Fibroblast of skin of left biceps (primary cell): ENCODE measurements around the gene ATOH8.
"Not testable (repeated sequence)": the region's sequence is repeated elsewhere in the genome, so short reads cannot be mapped to it uniquely, and the experiment has no call there.

Experiments used
- DNase-seq, 2 experiments: peaks; one replicate each; pipeline ENCODE4 v3.0.0-alpha.2; 2013; ENCODE audit warnings: low read depth in 2 of 2

ATOH8 gene, protein sequence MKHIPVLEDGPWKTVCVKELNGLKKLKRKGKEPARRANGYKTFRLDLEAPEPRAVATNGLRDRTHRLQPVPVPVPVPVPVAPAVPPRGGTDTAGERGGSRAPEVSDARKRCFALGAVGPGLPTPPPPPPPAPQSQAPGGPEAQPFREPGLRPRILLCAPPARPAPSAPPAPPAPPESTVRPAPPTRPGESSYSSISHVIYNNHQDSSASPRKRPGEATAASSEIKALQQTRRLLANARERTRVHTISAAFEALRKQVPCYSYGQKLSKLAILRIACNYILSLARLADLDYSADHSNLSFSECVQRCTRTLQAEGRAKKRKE

GRCh38 chr2:85753525-85754312 lies at the start of gene ATOH8:
Gene ATOH8 (plus strand): TSS chr2:85753991. CDS start chr2:85754190, 199 bp downstream.
- DNase-seq = no peak

DNA sequence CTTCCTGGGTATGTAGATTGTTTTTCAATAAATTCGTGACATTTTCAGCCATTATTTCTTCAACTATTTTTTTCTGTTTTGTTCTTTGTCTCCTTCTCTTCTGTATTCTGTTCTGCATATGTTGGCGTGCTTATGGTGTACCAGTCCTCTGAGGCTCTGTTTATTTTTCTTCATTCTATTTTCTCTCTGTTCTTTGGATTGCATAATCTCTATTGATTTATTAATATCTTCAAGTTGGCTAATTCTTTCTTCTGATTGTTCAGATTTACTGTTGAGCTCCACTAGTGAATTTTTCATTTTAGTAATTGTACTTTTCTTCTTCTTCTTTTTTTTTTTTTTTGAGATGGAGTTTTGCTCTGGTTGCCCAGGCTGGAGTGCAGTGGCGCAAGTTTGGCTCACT lies 49.8 kb upstream of the ATOH8 start:
- no peak for DNase-seq

DNA sequence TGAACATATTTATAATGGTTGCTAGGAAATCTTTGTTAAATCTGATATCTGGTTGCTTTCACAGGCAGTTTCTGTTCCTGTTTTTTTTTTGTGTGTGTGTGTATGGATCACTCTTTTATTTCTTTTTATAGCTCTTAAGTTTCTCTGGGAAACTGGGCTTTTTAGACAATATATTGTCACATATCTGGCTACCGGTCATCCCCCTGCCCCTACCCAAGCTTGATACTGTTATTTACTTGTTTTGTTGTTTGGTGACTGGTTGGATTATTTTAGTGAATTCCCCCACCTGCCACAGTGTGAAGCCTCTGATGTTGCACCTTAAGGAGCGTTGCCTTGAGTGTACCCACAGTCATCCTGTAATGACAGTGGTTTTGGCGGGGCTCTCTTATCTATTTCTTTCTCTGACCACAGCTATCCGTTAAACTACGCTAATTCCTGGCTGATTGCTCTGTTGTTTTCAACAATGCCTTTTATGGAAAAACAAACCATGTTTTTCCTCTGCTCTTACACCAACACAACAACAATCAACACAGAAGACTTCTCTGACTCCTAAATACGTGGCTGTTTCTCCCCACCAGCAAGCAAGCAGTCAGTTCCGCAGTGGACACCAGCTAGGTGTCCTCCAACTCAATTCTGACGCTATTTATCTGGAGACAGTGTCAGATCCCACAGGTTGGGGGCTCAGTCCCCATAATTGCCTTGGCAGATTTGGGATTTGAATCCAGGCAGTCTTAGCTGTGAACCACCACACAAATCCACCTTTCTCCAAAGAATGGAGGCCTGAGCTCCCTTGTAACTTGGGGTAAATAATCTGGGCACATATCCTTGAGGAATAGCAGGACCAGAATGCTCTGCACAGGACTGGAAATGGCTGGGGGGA lies 48.8 kb upstream of the ATOH8 start:
- DNase-seq = no peak

GRCh38 chr2:85705680-85706039 lies 48.1 kb upstream of the ATOH8 start:
- peak; percentile 32 to 40 for DNase-seq

DNA sequence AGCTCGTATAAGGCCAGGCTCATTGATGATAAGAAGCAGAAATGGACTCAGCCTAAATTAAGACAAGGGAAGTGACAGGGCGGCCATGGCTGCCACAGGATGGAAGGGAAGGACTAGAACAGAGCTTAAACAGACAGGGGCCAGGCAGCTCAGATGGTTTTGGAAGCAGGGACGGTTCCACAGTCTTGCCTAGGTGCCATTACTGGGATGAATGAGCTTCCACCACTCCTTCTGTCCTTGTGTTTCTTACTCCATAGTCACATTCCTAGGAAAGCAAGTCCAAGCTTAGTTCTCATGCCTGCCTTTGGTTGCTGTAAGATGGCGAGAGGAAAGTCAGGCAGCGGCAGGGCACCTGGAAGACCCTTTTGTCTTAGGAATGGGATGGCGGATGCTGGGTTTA lies 47.7 kb upstream of the ATOH8 start:
- no peak for DNase-seq

DNA sequence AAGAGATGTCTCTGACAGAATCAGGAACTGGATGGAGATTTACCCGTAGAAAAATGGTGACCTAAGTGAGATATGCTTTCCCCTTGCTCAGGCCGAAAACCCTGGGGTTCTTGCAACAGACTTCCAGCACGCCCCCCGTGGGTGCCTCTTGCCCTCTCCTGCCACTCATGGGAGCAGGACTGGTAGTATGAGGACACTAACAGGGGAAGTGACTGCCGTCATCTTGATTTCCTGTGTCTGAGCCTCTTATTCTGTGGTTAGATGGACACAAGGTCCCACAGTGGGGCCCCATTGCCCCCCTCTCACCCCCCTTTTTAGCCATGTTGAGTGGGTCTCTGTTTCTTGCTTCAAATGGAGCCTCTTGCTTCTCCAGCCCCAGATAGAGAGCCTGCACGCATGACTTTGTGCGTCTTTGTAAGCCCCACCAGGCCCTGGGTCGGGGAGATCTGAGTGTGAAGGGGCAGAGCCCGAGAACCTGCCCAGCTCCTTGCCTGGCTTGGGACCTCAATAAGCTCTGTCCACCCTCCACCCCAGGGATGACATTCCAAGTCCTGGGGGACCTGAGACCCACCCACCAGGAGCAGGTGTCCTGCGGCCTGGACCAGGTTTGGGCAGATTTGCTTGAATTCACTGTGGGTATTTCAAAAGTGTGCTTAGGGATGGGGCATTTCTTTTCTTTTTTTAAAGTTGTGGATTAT lies 47.0 kb upstream of the ATOH8 start:
- DNase-seq = no peak

GRCh38 chr2:85707304-85707703 lies 46.5 kb upstream of the ATOH8 start:
- peak; percentile 61 to 64 for DNase-seq

DNA sequence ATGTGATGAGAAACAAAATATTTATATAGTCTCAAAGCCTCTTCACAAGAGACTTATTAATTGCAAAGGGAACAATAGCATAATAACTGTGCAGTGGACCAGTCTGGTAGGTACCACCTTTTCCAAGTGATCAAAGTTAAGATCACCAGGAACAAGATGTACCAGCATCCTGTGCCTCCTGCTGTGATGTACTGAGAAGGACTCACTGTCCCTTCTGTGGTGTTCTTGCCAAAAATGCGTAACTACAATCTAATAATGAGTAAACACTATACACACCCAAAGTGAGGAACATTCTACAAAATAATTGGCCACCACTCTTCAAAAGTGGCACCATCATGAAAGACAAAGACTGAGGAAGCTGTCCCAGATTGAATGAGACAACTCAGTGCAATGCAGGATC lies 45.1 kb upstream of the ATOH8 start:
- DNase-seq = no peak

- no peak for DNase-seq
Observed at GRCh38 chr2:85709401-85709811, 44.4 kb upstream of the ATOH8 start.

GRCh38 chr2:85710687-85711577 lies 42.9 kb upstream of the ATOH8 start:
- no peak for DNase-seq

DNA sequence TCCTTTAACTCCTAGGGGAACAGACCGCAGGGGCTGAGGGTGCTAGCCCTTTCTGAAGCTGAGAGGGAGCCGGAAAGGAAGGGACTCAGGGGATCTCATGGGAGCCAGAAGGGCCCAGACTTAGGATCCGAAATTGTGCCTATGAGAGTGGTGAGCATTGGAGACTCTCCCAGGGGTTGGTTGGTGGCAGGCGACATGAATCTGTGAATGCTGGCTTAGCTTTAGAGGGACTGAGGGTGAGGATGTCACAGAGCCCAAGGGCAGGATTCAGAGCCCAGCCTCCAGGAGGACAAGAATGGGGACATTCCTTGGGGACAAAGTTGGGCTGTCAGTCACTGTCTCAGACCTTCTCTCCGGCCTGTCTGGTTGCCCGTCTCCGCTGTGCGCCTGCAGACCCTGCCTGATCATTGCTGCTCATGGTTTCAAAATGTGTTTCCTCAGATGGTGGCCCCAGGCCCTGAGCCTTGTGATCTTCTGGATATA lies 42.2 kb upstream of the ATOH8 start:
- DNase-seq = no peak

DNA sequence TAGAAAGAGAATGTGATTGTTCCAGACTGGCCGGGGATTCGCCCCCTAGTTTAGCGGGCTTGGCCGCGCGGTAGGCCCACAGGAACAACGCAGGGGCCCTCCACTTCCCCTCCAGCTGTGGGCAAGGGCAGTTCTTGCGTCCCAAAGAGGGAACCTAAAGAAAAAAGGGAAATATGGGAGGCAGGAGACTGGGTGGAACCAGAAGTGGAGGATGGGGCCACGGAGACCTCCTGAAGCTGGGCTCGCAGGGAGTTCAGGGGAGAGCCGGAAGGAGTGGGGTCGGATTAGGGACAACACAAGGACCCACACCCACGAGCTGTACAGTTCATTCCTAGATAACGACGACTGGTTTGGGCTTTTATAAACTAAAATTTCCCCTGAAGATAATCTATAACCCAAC lies 41.5 kb upstream of the ATOH8 start:
- no peak for DNase-seq

GRCh38 chr2:85712849-85713612 lies 40.8 kb upstream of the ATOH8 start:
- no peak for DNase-seq

DNA sequence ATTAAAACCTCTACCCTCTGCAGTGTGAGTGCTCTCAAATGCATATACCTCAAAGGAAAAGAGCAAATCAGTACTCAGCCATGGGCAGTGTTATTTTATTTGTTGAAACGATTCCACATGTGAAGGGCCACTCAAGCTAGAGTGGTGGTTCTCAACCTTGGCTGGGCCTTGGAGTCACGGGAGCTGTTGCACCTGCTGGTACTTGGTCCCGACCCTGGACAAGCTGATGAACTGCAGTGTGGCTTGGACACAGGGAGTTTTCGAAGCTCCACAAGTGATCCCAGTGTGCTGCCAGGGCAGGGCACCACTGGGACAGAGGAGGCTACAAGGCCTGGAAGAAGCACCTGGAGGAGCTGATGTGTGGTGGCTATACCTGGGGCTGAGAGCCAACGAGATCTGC lies 40.0 kb upstream of the ATOH8 start:
- DNase-seq = no peak

DNA sequence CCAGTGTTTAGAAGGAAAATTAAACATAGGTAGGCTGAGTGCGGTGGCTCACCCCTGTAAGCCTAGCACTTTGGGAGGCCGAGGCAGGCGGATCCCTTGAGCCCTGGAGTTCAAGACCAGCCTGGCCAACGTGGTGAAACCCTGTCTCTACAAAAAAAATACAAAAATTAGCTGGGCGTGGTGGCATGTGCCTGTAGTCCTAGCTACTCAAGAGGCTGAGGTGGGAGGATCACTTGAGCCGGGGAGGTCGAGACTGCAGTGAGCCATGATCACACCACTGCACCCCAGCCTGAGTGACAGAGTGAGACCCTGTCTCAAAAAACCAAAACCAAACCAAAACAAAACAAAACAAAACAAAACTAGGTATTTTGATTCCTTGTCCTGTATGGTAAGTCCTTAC lies 39.4 kb upstream of the ATOH8 start:
- not testable (repeated sequence) for DNase-seq

GRCh38 chr2:85714841-85715240 lies 39.0 kb upstream of the ATOH8 start:
- no peak for DNase-seq

GRCh38 chr2:85716346-85716914 lies 37.4 kb upstream of the ATOH8 start:
- DNase-seq = no peak

DNA sequence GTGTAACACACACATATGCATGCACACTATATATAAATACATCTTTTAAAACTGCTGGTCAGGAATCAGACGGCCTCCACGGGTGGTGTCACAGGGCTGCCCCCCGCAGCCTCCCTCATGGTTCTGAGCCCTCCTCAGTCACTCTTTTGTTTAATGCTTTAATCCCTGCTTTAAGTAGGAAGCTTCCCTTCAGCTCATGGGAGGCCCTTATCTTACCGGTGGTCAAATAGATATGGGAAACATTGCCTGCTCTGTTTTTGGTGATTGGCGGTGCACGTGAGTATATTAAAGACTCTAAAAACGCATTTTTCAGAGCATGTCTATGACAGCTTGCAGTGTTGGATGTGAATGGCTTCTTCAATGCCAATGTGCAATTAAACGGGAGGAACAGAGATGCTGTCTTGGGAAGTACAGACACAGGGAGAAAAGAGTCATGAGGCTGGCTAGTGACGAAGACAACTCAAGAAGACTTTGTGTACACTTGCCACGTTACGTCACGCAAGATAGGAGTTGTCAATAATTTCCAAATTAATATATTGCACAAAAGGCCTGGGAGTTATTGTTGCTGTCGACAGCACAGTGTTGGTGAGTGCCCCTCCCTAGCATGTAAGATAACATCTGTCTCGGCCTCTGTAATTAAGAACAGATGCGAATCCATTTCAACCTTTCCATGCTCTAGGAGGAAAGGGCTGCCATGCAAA lies 36.3 kb upstream of the ATOH8 start:
- peak; percentile 78 to 80 for DNase-seq

- no peak for DNase-seq
Observed at GRCh38 chr2:85718009-85718391, 35.8 kb upstream of the ATOH8 start.
